NCI-H1930 (cell line): Measurements from ENCODE around the gene KRTAP5-9.
"Not testable (repeated sequence)": the region's sequence is repeated elsewhere in the genome, so short reads cannot be mapped to it uniquely, and the experiment has no call there.

ENCODE experiments used
- DNase-seq, 2 experiments: peaks; one replicate each; lab custom pipeline; 2025; lab: John Stamatoyannopoulos, UW

The KRTAP5-9 gene

DNA sequence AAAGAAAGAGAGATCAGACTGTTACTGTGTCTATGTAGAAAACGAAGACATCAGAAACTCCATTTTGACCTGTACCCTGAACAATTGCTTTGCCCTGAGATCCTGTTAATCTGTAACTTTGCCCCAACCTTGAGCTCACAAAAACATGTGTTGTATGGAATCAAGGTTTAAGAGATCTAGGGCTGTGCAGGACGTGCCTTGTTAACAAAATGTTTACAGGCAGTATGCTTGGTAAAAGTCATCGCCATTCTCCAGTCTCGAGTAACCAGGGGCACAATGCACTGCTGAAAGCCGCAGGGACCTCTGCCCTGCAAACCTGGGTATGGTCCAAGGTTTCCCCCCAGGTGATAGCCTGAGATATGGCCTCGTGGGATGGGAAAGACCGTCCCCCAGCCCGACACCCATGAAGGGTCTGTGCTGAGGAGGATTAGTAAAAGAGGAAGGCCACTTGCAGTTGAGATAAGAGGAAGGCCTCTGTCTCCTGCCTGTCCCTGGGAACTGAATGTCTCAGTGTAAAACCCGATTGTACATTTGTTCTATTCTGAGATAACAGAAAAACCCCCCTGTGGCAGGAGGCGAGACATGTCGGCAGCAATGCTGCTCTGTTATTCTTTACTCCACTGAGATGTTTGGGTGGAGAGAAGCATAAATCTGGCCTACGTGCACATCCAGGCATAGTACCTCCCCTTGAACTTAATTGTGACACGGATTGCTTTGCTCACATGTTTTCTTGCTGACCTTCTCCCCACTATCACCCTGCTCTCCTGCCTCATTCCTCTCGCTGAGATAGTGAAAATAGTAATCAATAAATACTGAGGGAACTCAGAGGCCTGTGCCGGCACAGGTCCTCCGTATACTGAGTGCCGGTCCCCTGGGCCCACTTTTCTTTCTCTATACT, 13.3 kb upstream of the KRTAP5-9 start:
- DNase-seq = not testable (repeated sequence)

DNA sequence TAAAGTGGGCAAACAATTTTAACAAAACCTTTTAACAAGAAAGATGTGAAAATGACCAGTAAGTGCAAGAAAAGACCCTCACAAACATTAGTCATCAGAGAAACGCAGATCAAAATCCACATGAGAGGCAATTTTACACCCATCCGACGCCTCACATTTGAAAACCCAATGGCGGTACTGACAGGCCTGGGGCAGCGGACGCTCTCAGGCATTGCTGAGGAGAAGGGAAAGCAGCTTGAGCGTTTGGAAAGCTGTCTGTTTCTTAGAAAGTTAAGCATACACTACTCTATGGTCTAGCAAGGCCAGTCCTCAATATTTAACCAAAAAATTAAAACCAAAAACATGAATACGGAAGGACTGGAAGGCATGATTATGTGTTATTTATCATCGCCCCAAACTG, 12.4 kb upstream of the KRTAP5-9 start:
- DNase-seq = no peak

DNA sequence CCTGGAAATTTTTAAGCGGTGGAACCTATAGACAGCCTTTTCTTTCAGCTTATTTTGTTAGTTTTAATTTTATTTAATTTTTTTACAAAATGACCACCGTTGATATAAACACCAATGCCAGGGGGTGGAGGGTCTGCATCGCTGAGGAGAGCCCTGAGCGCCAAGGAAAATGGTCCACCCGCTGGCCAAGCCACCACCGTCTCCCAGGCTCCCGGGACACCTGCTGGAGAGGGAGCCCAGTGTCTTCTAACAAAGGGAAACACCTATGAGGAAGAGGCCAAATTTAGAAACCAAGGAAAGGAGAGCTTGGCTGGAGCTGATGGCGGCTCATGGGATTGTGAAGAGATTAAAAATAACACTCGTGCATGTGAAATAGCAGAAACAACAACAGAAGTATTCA, 10.7 kb upstream of the KRTAP5-9 start:
- DNase-seq = no peak

DNA sequence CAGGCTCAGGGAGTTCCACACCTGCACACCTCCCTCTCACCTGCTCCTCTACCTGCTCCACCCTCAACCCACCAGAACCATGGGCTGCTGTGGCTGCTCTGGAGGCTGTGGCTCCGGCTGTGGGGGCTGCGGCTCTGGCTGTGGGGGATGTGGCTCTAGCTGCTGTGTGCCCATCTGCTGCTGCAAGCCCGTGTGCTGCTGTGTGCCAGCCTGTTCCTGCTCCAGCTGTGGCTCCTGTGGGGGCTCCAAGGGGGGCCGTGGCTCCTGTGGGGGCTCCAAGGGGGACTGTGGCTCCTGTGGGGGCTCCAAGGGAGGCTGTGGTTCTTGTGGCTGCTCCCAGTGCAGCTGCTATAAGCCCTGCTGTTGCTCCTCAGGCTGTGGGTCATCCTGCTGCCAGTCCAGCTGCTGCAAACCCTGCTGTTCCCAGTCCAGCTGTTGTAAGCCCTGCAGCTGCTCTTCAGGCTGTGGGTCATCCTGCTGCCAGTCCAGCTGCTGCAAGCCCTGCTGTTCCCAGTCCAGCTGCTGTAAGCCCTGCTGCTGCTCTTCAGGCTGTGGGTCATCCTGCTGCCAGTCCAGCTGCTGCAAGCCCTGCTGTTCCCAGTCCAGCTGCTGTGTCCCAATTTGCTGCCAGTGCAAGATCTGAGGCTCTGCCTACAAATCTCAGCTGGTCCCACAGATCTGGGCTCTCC, 10.1 kb upstream of the KRTAP5-9 start, which contains the start of gene KRTAP5-8:
KRTAP5-8 (plus strand) TSS at position 49 of the 689 bp plus-strand sequence; CDS start at position 80, 31 bp downstream.
- not testable (repeated sequence) for DNase-seq

DNA sequence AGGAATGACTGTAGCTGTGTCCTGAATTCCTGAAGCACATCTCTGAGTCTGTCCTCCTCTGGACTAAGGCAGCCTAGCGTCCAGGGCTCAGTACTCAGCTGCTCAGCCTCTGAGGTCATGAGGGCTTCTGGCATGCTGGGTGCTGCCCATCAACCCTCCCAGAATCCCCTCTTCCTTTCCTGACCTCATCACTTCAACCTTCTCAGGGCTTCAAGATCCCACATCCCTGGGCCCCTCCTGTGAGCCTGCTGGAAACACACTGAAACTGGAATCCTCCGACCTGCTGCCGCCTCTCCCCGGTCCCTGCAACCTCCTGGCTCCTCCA, 9.6 kb upstream of the KRTAP5-9 start:
- no peak for DNase-seq

DNA sequence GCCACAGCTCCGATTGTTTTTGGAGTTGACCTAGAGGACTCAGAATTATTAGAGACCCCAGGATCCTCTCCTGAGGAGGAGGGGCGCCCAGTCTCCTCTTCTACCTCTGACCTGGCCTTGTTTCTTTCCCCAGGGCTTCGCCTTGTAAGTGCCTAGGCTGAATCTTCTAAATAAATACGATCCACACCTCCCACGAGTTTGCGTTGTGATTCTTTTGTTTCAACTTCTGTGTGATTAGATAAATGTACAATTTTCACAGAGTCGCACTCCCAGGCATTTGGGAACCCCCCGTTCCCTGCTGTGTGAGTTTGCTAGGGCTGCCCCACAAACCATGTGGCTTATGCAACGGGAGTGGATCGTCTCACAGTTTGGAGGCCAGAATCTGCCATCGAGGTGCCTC, 9.2 kb upstream of the KRTAP5-9 start:
- no peak for DNase-seq

DNA sequence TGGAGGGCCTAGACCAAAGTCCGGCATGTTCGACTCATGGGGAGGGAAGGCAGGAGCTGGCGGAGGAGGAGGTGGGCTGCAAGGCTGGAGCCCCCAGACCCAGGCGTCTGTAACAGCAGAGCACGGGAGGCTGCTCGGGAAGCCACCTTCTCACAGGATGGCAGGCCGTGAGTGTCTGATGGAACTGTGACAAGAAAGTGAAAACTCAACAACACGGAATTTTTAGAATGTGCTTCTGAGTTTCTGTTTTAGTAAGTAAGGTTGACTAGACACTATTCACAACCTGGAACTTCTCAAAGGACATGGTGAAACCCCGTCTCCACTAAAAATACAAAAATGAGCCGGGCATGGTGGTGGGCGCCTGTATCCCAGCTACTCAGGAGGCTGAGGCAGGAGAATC, 8.2 kb upstream of the KRTAP5-9 start:
- DNase-seq = not testable (repeated sequence)

DNA sequence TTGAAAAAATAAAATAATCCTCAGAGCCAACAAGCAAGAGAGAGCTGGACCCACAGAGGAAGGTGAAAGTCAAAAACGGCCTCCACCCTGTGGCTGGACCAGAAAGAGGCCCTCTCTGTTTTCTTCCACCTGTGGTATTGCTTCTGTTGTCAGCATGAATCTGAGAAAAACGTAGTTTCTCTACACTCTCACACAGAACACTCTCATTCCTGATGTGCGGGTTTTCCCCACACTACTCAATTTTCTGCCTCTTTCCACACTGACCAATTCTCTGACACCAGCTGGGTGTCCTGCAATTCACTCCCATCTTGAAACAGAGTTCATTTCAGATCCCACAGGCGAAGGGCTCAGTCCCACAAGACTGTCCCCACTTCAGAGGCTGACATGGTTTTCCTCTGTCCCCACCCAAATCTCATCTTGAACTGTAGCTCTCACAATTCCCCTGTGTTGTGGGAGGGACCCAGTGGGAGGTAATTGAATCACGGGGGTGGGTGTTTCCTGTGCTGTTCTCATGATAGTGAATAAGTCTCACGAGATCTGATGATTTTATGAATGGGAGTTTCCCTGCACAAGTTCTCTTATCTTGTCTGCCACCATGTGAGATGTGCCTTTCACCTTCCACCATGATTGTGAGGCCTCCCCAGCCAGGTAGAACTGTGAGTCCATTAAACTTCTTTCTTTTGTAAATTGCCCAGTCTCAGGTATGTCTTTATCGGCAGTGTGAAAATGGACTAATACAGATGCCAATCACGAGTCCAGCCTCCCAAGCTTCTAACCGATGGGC, 7.5 kb upstream of the KRTAP5-9 start:
- DNase-seq = not testable (repeated sequence)

DNA sequence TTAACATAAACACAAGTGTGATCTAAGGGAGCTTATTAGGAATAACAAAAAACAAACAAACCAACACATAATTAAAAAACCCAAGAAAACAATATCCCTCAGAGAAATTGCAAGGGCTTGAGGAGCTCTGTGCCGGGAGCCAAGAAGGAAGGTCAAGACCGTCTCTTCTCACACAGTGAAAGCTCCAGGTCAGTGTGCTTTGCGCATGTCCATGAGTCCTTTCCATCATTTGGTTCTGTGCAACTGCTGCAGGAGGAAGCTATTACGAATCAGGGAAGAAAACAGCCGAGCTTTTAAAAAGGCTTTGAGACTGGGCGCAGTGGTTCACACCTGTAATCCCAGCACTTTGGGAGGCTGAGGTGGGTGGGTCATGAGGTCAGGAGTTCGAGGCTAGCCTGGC, 5.8 kb upstream of the KRTAP5-9 start:
- no peak for DNase-seq

DNA sequence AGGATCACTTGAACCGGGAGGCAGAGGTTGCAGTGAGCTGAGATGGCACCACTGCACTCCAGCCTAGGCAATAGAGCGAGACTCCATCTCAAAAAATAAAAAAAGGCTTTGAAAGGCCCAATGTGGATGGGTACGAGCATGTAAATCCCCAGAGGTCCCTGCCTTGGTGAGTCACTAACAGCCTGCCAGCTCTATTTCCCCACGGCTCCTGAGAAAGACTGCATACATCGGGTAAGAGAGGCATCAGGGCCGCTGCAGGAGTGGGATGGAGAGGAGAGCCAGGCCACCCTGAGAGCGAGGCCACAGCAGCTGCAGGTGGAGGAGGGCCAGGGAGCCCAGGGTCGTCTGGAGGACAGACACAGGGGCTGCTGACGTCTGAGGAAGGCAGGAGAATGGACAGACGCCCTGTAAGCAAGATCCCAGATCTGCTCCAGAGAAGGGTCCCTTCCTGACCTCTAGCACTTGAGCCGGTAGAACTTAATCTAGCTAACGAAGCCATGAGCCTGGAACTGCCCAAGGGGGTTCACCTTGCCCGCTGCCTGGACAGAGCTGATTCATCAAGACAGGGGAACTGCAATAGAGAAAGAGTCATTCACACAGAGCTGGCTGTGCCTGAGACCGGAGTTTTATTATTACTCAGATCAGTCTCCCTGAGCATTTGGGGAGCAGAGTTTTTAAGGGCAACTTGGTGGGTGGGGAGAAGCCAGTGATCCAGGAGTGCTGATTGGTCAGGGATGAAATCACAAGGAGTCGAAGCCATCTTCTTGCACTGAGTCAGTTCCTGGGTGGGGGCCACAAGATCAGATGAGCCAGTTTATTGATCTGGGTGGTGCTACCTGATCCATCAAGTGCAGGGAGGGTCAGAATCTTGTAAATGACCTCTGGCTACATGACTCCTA, 5.1 kb upstream of the KRTAP5-9 start:
- no peak for DNase-seq

DNA sequence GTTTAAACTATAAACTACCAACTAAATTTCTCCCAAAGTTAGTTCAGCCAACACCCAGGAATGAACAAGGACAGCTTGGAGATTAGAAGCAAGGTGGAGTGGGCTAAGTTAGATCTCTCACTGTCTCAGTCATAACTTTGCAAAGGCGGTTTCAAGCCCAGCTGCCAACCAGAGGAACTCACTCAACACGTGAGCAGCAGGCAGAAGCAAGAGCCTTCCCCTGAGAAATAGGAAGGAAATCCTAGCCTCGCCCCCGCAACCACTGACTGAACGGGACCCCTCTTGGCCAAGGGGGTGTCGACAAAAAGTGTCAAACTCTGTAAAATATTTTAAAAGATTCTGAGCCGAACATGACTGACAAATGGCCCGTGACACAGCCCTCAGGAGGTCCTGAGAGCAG, 4.4 kb upstream of the KRTAP5-9 start:
- DNase-seq = no peak

DNA sequence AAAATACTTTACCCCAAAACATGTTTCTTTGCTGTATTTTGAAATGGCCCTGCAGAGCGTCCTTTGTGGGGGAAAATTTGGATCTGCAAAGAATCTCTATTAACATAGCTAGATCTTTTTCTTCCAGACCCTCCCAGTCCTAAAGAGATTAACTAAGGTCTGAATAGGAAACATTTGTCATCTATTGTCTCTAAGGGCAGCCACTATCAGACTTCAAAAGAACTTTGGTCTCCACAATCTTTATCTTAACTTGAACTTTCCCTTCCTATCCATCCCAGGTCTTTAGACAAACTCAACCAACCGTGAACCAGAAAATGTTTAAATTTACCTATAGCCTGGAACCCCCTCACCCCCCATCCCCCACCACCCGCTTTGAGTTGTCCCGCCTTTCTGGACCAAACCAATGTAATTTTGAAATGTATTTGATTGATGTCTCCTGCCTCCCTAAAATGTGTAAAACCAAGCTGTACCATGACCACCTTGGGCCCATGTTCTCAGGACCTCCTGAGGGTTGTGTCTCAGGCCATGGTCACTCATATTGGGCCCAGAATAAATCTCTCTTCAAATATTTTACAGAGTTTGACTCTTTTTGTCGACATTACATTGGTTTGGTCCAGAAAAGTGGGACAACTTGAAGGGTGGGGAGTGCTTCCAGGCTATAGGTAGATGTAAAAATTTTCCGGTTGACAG, 3.5 kb upstream of the KRTAP5-9 start:
- no peak for DNase-seq

DNA sequence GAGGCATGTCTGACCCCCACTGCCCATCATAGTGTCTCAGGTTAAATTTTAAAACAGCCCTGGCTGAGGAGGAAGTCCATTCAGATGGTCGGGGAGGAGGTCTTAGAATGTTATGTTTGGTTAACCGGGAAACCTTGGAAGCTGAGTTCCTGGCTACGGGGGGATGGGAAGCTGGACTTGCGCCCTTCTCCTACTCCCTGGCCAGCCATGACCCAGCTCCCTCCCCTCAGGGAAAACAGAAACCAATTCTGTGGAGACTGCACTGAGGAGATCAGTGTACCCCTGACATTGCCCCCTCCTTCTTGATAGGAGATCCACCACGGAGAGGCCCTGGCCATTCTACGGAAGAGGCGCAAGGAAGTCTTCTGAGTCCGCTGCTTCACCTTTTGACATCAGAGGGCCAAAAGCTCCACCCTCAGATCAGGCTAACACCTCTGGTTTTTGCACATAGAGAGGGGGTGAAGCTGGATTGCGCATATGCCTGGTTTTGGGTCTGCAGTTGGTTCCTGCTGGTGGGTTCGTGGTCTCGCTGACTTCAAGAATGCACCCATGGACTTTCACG, 2.7 kb upstream of the KRTAP5-9 start:
- DNase-seq = no peak

DNA sequence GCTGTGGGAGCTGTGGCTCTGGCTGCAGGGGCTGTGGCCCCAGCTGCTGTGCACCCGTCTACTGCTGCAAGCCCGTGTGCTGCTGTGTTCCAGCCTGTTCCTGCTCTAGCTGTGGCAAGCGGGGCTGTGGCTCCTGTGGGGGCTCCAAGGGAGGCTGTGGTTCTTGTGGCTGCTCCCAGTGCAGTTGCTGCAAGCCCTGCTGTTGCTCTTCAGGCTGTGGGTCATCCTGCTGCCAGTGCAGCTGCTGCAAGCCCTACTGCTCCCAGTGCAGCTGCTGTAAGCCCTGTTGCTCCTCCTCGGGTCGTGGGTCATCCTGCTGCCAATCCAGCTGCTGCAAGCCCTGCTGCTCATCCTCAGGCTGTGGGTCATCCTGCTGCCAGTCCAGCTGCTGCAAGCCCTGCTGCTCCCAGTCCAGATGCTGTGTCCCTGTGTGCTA, 514 bp downstream of the KRTAP5-9 start:
- DNase-seq = no peak

DNA sequence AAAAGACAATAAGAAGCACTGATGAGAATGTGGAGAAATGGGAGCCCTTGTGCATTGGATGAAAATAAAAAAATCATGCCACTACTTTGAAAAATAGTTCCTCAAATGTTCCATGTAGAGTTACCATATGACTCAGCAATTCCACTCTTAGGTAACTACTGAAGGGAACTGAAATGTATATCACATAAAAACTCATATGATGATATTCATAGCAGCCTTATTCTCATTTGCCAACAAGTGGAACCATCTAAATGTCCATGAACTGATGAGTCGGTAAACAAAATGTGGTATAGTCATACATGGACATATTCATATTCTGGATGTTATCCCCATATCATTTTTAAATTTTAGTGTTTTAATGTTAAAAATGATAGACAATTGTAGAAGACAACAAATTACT, 3.5 kb downstream of the KRTAP5-9 start:
- no peak for DNase-seq

DNA sequence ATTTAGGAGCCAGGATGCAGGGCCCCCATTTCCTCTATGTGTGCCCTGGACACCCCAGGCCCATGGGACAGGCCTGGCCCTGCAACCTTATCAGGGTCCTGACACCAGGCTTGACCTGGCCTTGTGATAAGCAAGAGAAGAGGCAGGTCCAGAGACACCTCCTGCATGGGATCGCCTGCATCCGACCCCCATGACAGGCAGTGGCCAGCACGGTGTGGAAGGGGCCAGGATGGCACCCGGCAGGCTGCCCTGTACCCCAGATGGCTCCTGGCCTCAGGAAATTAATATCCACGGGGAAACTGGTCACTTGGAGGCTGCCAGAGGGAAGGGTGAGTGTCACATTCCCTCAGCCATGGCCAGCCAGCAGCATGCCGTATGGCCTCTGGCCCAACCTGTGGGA, 6.8 kb downstream of the KRTAP5-9 start:
- no peak for DNase-seq

DNA sequence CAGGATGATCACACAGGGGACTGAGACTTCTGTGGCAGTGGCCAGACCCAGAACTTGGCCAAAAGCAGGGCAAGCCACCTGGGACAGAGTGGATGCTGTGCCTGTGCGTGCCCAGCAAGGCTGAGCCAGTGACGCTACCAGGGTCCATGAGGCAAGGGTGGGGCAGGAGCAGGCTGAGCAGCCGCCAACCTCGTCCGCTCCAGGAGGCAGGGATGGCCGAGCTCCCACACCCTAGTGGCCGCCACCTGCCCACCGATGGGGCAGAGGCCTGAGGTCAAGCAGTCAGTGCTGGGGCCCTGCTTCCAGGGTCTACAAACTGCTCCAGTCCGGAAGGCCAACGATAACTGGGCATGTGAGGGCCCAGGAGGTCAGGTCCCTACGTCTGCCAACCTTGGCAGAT, 7.3 kb downstream of the KRTAP5-9 start:
- no peak for DNase-seq

DNA sequence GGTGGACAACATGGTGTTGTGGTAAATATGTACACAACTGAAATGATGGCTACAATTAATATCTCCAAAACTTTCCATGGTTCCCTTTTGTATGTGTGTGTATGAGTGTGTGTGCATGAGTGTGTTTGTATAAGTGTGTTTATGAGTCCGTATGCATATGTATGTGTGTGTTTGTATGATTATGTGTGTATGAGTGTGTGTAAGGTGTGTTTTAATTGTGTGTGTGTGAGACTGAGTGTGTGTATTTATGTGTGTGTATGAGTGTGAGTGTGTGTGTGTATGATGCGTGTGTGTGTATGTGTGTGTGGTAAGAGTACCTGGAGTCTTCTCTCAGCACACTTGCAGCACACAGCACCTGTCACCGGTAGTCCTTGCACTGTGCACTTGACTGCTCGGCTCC, 7.8 kb downstream of the KRTAP5-9 start:
- no peak for DNase-seq

DNA sequence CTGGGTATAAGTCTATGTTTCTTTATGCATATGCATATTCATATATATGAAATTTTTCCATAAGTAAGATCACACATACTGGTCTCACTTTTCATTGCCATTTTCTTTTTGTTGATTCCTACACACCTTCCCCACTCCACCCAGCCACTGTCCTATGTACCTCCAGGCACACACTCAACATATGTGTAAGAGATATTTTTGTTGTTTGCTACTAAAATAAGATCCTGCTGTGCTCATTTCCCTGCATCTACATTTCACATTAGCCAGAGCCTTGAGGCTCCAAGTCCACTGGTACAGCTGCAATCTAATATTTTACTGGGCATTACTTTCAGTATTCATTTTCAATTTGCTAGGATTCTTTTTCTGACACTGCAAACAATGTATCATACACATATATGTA, 9.0 kb downstream of the KRTAP5-9 start:
- DNase-seq = no peak

DNA sequence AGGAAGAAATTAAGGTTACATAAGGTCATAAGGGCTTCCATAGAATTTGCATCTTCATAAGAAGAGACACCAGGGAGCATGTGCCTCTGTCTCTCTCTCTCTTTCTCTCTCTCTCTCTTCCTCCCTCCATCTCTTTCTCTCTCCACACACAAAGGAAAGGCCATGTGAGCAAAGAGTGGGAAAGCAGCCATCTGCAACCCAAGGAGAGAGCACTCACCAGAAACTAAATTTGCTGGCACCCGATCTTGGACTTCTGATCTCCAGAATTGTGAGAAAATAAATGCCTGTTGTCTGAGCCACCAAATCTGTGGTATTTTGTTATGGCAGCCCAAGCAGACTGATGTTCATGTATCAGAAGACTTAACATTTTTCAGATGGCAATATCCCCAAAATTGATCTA, 10.8 kb downstream of the KRTAP5-9 start:
- DNase-seq = no peak

DNA sequence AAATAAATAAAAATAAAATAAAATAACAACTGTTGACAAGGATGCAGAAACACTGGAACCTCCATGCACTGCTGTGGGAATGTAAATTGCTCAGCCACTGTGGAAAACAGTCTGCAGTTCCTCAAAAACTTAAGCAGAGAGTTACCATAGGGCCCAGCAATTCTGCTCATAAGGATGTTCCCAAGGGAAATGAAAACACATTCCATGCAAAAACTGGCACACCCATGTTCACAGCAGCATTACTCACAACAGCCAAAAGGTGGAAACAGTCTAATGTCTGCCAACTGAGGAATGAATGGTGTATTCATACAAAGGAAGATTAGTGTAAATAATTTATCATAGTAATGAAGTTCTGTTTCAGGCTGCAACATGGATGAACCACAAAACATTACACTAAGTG, 13.9 kb downstream of the KRTAP5-9 start:
- no peak for DNase-seq
